K562 (cell line): Measurements from ENCODE around the gene BEND6. TPM values are rescaled to one million over a fixed set of nuclear protein-coding genes. Genes with fewer than 3 reads are reported as not detected.

ENCODE experiments used
- ATAC-seq: fragments of 200-7000 bp; cut with Tn5 transposase; 3 replicates; pipeline ENCODE4 v1.9.1; 2020; ENCODE audit warnings: moderate library complexity
- BruUV-seq: library from RNA; stranded (reverse); fragments of 400-500 nt; replicated peaks from 2 replicates; lab custom pipeline; 2021; lab: Mats Ljungman, UMichigan
- CTCF ChIA-PET: fragments of 300-600 bp; formaldehyde crosslinking; extraction: SDS; loops from one replicate; lab custom pipeline; 2021; ENCODE audit warnings: low intra/inter-chr PET ratio; lab: Yijun Ruan, JAX
- POLR2A ChIA-PET: fragments of 300-600, 350-650 bp; sonication (Branson Sonifier 250); formaldehyde crosslinking; extraction: SDS; loops from one replicate; lab custom pipeline; 2021; ENCODE audit warnings: antibody characterized with exemption, inconsistent platforms; lab: Yijun Ruan, JAX
- DNase-seq, 4 experiments: peaks; one replicate each; pipeline versions ENCODE4 v3.0.0 to v3.0.0-alpha.2; 2011 to 2018; ENCODE audit warnings: low spot score in 3 of 4, mixed read lengths in 3 of 4; ENCODE audit errors: extremely low read depth in 1 of 4
- FAIRE-seq: peaks from 2 replicates; lab custom pipeline; 2011; peaks lifted over from hg19 to GRCh38; lab: Jason Lieb, UNC
- H2AFZ ChIP-seq: 2 replicates; pipeline ENCODE4 v1.6.0; 2011; ENCODE audit warnings: low read depth, low read length, control low read depth, inconsistent platforms
- H3K27ac ChIP-seq: fragments of 200-600 bp; 3 replicates; pipeline ENCODE4 v1.8.0; 2011; ENCODE audit warnings: low read depth, mild to moderate bottlenecking, control low read depth, inconsistent platforms, low read length, moderate library complexity, mixed read lengths; ENCODE audit errors: extremely low read depth
- H3K27me3 ChIP-seq, 2 experiments: fragments of 300-600 bp in 1 of 2; 2 replicates in 1 of 2; 3 replicates in 1 of 2; pipeline versions ENCODE4 v1.6.0 to v1.8.0; 2011; ENCODE audit warnings: inconsistent platforms in 2 of 2, low read length in 2 of 2, mild to moderate bottlenecking in 1 of 2, mixed read lengths in 1 of 2, moderate library complexity in 1 of 2; ENCODE audit not compliant: control insufficient read depth in 2 of 2, insufficient read depth in 2 of 2
- H3K36me3 ChIP-seq: fragments of 300-600 bp; 3 replicates; pipeline ENCODE4 v1.8.0; 2011; ENCODE audit warnings: mild to moderate bottlenecking, low read length, inconsistent platforms; ENCODE audit not compliant: control insufficient read depth, insufficient read depth
- H3K4me1 ChIP-seq, 2 experiments: fragments of 200-600 bp in 1 of 2; replicated peaks in 1 of 2; 2 replicates in 1 of 2; 3 replicates in 1 of 2; pipeline versions ENCODE4 v1.5.1 to v1.8.0; 2011; ENCODE audit warnings: inconsistent platforms in 2 of 2, low read length in 2 of 2, mild to moderate bottlenecking in 1 of 2, mixed read lengths in 1 of 2, moderate library complexity in 1 of 2; ENCODE audit not compliant: control insufficient read depth in 2 of 2, insufficient read depth in 2 of 2
- H3K4me2 ChIP-seq: 2 replicates; pipeline ENCODE4 v1.6.1; 2011; ENCODE audit warnings: low read length, control low read depth, inconsistent platforms, mixed read lengths; ENCODE audit not compliant: insufficient read depth
- H3K4me3 ChIP-seq: fragments of 200-600 bp; sonication (generic), shearing (Covaris generic); 2 replicates; pipeline ENCODE4 v1.5.1; 2016; ENCODE audit warnings: control low read depth, inconsistent platforms
- H3K79me2 ChIP-seq: fragments of 200-600 bp; 3 replicates; pipeline ENCODE4 v1.8.0; 2011; ENCODE audit warnings: low read length, inconsistent platforms; ENCODE audit not compliant: control insufficient read depth, insufficient read depth
- H3K9ac ChIP-seq, 2 experiments: 2 replicates each; pipeline versions ENCODE4 v1.6.0 to v1.6.1; 2011; ENCODE audit warnings: low read depth in 2 of 2, low read length in 2 of 2, control low read depth in 1 of 2, inconsistent platforms in 1 of 2, mild to moderate bottlenecking in 1 of 2, mixed read lengths in 1 of 2; ENCODE audit not compliant: insufficient read depth in 1 of 2
- H3K9me1 ChIP-seq: one replicate; pipeline ENCODE4 v1.6.0; 2011; ENCODE audit warnings: inconsistent platforms, mild to moderate bottlenecking, low read length, moderate library complexity; ENCODE audit not compliant: control insufficient read depth, insufficient read depth
- H3K9me3 ChIP-seq: replicated peaks from 2 replicates; pipeline ENCODE4 v1.5.1; 2011; ENCODE audit warnings: low read depth, low read length, inconsistent platforms; ENCODE audit not compliant: control insufficient read depth, insufficient read depth
- H4K20me1 ChIP-seq: replicated peaks from 2 replicates; pipeline ENCODE4 v1.6.1; 2011; ENCODE audit warnings: low read length, inconsistent platforms, mixed read lengths; ENCODE audit not compliant: control insufficient read depth, insufficient read depth
- AFF4 ChIP-seq: sonication (generic); formaldehyde crosslinking; IDR thresholded peaks from 2 replicates; pipeline ENCODE4 v1.8.0; 2023; ENCODE audit warnings: mild to moderate bottlenecking, missing genetic modification reagents
- STAT5A ChIP-seq: IDR thresholded peaks from 2 replicates; pipeline ENCODE4 v1.6.1; 2012; ENCODE audit warnings: low read length, inconsistent platforms, borderline replicate concordance
- ZNF197 ChIP-seq: fragments of 200-800 bp; sonication (Bioruptor generic); IDR thresholded peaks from 2 replicates; pipeline ENCODE4 v1.6.1; 2016; ENCODE audit warnings: low read depth, missing genetic modification characterization, missing compliant biosample characterization
- ZNF316 ChIP-seq: fragments of 450-650 bp; IDR thresholded peaks from 2 replicates; pipeline ENCODE4 v1.6.1; 2016
- ZNF318 ChIP-seq, 2 experiments: fragments of 450-650 bp; IDR thresholded peaks; 2 replicates each; pipeline ENCODE4 v1.6.1; 2016; ENCODE audit warnings: mild to moderate bottlenecking in 2 of 2, borderline replicate concordance in 1 of 2, low read depth in 1 of 2, moderate library complexity in 1 of 2
- WGBS: fragments of 100-300 bp; shearing (Covaris generic); methylation state at CpG from one replicate; pipeline ENCODE4 v1.1.6; 2016; ENCODE audit warnings: low coverage, mixed read lengths; ENCODE audit not compliant: insufficient coverage; ENCODE audit errors: missing lambda C conversion rate; 5-methylcytosine and 5-hydroxymethylcytosine counted together
- in situ Hi-C: fragments of 300-500 bp; cut with MboI; formaldehyde crosslinking; loops from 4 replicates; pipeline ENCODE4 v1.15.0; 2018; ENCODE audit warnings: inconsistent platforms, mixed read lengths
- intact Hi-C: fragments of 100-400 bp; cut with micrococcal nuclease; formaldehyde crosslinking; loops from 2 replicates; pipeline ENCODE4 v1.14.2; 2022
- polyA plus RNA-seq, 8 experiments: library from polyadenylated mRNA; depleted of rRNA in 4 of 8; stranded (reverse) in 5 of 8; unstranded in 3 of 8; fragments of >200 nt; fragmentation: Nextera tagmentation in 2 of 8; fragmentation: Illumina TruSeq in 1 of 8; extraction: Ambion mirVana in 2 of 8; extraction: Trizol in 1 of 8; gene quantifications; 2 replicates each; pipeline versions ENCODE4 v1.2.1 to v1.2.3, GENCODE V29; 2011 to 2014; ENCODE audit warnings: inconsistent platforms in 1 of 8, missing spikeins in 1 of 8
- total RNA-seq, 7 experiments: library from RNA; depleted of rRNA in 6 of 7; stranded (reverse); fragments of >200 nt in 6 of 7; fragmentation: Illumina TruSeq in 2 of 7; extraction: Trizol in 2 of 7; gene quantifications; 2 replicates each; pipeline versions ENCODE4 v1.2.1 to v1.2.3, GENCODE V29; 2011 to 2021; ENCODE audit warnings: low replicate concordance in 1 of 7

BEND6 gene
- total and polyA plus RNA-seq, 9 of the 15 experiments (the other 6 are each of a cell fraction or from before 2014, with no cell fraction given), result 0.37 to 4.0 (median 1.1) TPM

- FAIRE-seq (no peak), ATAC-seq (no peak), DNase-seq (no peak)
- Histone ChIP-seq H3K9me1 (no peaks in the 10 kb centered on the region), H3K79me2 (no peaks in the 10 kb centered on the region), H3K4me2 (no peak overlapping the region), H3K9me3 (no peaks in the 10 kb centered on the region), H4K20me1 (no peaks in the 10 kb centered on the region), H3K9ac (no peak overlapping the region), H3K27ac (no peak overlapping the region), H2AFZ (no peak overlapping the region), H3K4me1 (no peaks in the 10 kb centered on the region; a peak in 1 of 5 replicates), H3K4me3 (no peak overlapping the region), H3K27me3 (no peaks in the 10 kb centered on the region), H3K36me3 (no peaks in the 10 kb centered on the region)
- intact Hi-C loops, result no loop called here
- 5% methylated on average over 1 of the region's 1 CpG for WGBS
- POLR2A ChIA-PET, result interaction anchor here (1.3 kb wide), 1 partner anchor 9 kb away, joined by 5 read pairs; the partner anchor contains the start of gene BEND6
- BruUV-seq, result no TSS peak
- in situ Hi-C loops, result no loop called here
- TF ChIP-seq STAT5A (no peak), ZNF316 (no peak), ZNF318 (IDR thresholded peaks at IDR 0.05; ENCODE audit: borderline replicate concordance in 1 of 2, low read depth in 1 of 2) (no peak), ZNF197 (CRISPR knock-in tag) (no peak), AFF4 (CRISPR knock-in tag) (no peak)
- CTCF ChIA-PET, result no interaction called here
Measured at GRCh38 chr6:56963793-56964192, 8.9 kb downstream of the BEND6 start.
